ENCODE measurements around the gene DDX3X.
"Not testable (repeated sequence)": the region's sequence is repeated elsewhere in the genome, so short reads cannot be mapped to it uniquely, and the experiment has no call there.

DDX3X gene

GRCh38 chrX:41408576-41408975, 74.6 kb downstream of the DDX3X start:
- no peak for FAIRE-seq

GRCh38 chrX:41409006-41409405, 75.0 kb downstream of the DDX3X start:
- peak; percentile 35 for FAIRE-seq
- DNase-seq (ENCODE audit: insufficient read length, low spot score) = no peak

More at GRCh38 chrX:41408576-41408975, 74.6 kb downstream of the DDX3X start:
- no peak for DNase-seq (ENCODE audit: insufficient read length, low spot score)

- not testable (repeated sequence) for DNase-seq (ENCODE audit: insufficient read length, low spot score); FAIRE-seq
Measured at GRCh38 chrX:41411222-41411621, 77.3 kb downstream of the DDX3X start.

- no peak for FAIRE-seq
- DNase-seq (ENCODE audit: insufficient read length, low spot score) = no peak
Measured at GRCh38 chrX:41412261-41413081, 78.5 kb downstream of the DDX3X start.
